Neural cell (in vitro differentiated cells): ENCODE results near the gene C11orf68. TPM values are rescaled to one million over a fixed set of nuclear protein-coding genes. Genes with fewer than 3 reads are reported as not detected.

Experiments
- H2AFZ ChIP-seq: fragments of 200-600, 300-800 bp; sonication (generic), shearing (Covaris generic); 2 replicates; pipeline ENCODE4 v1.6.0; 2014; ENCODE audit warnings: low read depth, mild to moderate bottlenecking, antibody characterized with exemption, low read length, moderate library complexity
- H3F3A ChIP-seq: fragments of 200-600 bp; shearing (Covaris generic); 2 replicates; pipeline ENCODE4 v1.6.1; 2016; ENCODE audit warnings: mild to moderate bottlenecking, moderate library complexity, mixed read lengths, antibody characterized with exemption, low read length; ENCODE audit not compliant: insufficient read depth, poor library complexity, severe bottlenecking
- H3K27ac ChIP-seq: fragments of 200-600, 300-800 bp; sonication (generic), shearing (Covaris generic); 2 replicates; pipeline ENCODE4 v1.5.1; 2014; ENCODE audit warnings: mild to moderate bottlenecking, low read length, moderate library complexity
- H3K27me3 ChIP-seq: fragments of 300-800, 200-600 bp; sonication (generic), shearing (Covaris generic); 2 replicates; pipeline ENCODE4 v1.6.0; 2014; ENCODE audit warnings: mild to moderate bottlenecking, low read depth, low read length, moderate library complexity; ENCODE audit not compliant: insufficient read depth
- H3K36me3 ChIP-seq: fragments of 300-800, 200-600 bp; sonication (generic), shearing (Covaris generic); 2 replicates; pipeline ENCODE4 v1.5.1; 2014; ENCODE audit warnings: mild to moderate bottlenecking, antibody characterized with exemption, low read length, moderate library complexity; ENCODE audit not compliant: insufficient read depth
- H3K4me2 ChIP-seq: fragments of 300-800, 200-600 bp; sonication (generic), shearing (Covaris generic); 2 replicates; pipeline ENCODE4 v1.6.0; 2014; ENCODE audit warnings: mild to moderate bottlenecking, low read length
- H3K4me3 ChIP-seq: fragments of 300-800, 200-600 bp; sonication (generic), shearing (Covaris generic); 2 replicates; pipeline ENCODE4 v1.5.1; 2014; ENCODE audit warnings: mild to moderate bottlenecking, low read length, moderate library complexity
- H3K79me2 ChIP-seq: fragments of 200-600 bp; shearing (Covaris generic); replicated peaks from 2 replicates; pipeline ENCODE4 v1.6.0; 2014; ENCODE audit warnings: mild to moderate bottlenecking, low read length, moderate library complexity; ENCODE audit not compliant: insufficient read depth
- H3K9ac ChIP-seq: fragments of 300-800, 200-600 bp; sonication (generic), shearing (Covaris generic); 2 replicates; pipeline ENCODE4 v1.6.1; 2016; ENCODE audit warnings: mild to moderate bottlenecking, low read length, mixed read lengths
- H3K9me2 ChIP-seq: fragments of 200-600 bp; shearing (Covaris generic); 2 replicates; pipeline ENCODE4 v1.6.1; 2016; ENCODE audit warnings: mild to moderate bottlenecking, low read length, mixed read lengths; ENCODE audit not compliant: insufficient read depth
- H3K9me3 ChIP-seq: fragments of 200-600, 300-800 bp; sonication (generic), shearing (Covaris generic); 2 replicates; pipeline ENCODE4 v1.6.1; 2016; ENCODE audit warnings: mild to moderate bottlenecking, mixed run types, low read length, moderate library complexity, mixed read lengths
- H4K20me1 ChIP-seq: fragments of 200-600 bp; shearing (Covaris generic); 2 replicates; pipeline ENCODE4 v1.6.1; 2016; ENCODE audit warnings: mild to moderate bottlenecking, mixed run types; ENCODE audit not compliant: insufficient read depth
- CTCF ChIP-seq: fragments of 450-650 bp; IDR thresholded peaks from 2 replicates; pipeline ENCODE4 v1.5.1; 2014; ENCODE audit warnings: antibody characterized with exemption, mild to moderate bottlenecking, moderate library complexity; ENCODE audit not compliant: poor library complexity, severe bottlenecking
- EP300 ChIP-seq: fragments of 450-650 bp; conservative IDR thresholded peaks from 2 replicates; pipeline ENCODE4 v1.6.1; 2014; ENCODE audit warnings: antibody characterized with exemption, mild to moderate bottlenecking, moderate library complexity; ENCODE audit not compliant: poor library complexity, severe bottlenecking
- EZH2 ChIP-seq: fragments of 200-600, 300-800 bp; shearing (Covaris generic), sonication (generic); IDR thresholded peaks from 2 replicates; pipeline ENCODE4 v1.6.1; 2014; ENCODE audit warnings: antibody characterized with exemption, low read length, borderline replicate concordance, mild to moderate bottlenecking; ENCODE audit not compliant: insufficient read depth, poor library complexity, severe bottlenecking
- MXI1 ChIP-seq: fragments of 450-650 bp; conservative IDR thresholded peaks from 2 replicates; pipeline ENCODE4 v1.6.1; 2014; ENCODE audit warnings: antibody characterized with exemption, mild to moderate bottlenecking; ENCODE audit not compliant: poor library complexity, severe bottlenecking
- POLR2AphosphoS5 ChIP-seq: IDR thresholded peaks from 2 replicates; pipeline ENCODE4 v1.6.1; 2012
- REST ChIP-seq: IDR thresholded peaks from 2 replicates; pipeline ENCODE4 v1.6.1; 2012; ENCODE audit warnings: borderline replicate concordance
- SMC3 ChIP-seq: fragments of 450-650 bp; conservative IDR thresholded peaks from 2 replicates; pipeline ENCODE4 v1.6.1; 2014; ENCODE audit warnings: antibody characterized with exemption, mild to moderate bottlenecking, moderate library complexity; ENCODE audit not compliant: poor library complexity
- TAF1 ChIP-seq: IDR thresholded peaks from 2 replicates; pipeline ENCODE4 v1.6.1; 2012; ENCODE audit warnings: low read depth
- polyA plus RNA-seq: library from polyadenylated mRNA; depleted of rRNA; stranded (reverse); fragments of >200 nt; gene quantifications from 2 replicates; pipeline ENCODE4 v1.2.3, GENCODE V29; 2014

C11orf68 gene
- polyA plus RNA-seq, 1 donor from 2014 or later: 13.3 TPM

GRCh38 chr11:65898656-65899355 lies 20.1 kb downstream of the C11orf68 start:
- H3K9ac ChIP-seq: no peak overlapping the region
- no peak overlapping the region for H2AFZ ChIP-seq

GRCh38 chr11:65897020-65897471 lies 21.8 kb downstream of the C11orf68 start:
- Histone ChIP-seq H3K4me2 (no peak overlapping the region), H4K20me1 (no peaks in the 10 kb centered on the region), H2AFZ (no peak overlapping the region), H3K4me3 (no peak overlapping the region), H3K9me3 (no peaks in the 10 kb centered on the region), H3K27me3 (peaks cover 46% of the 10 kb centered on the region), H3K9ac (no peak overlapping the region), H3F3A (no peaks in the 10 kb centered on the region), H3K36me3 (no peaks in the 10 kb centered on the region), H3K79me2 (no peaks in the 10 kb centered on the region), H3K9me2 (no peaks in the 10 kb centered on the region), H3K27ac (no peak overlapping the region)
- no peak for TF ChIP-seq REST
- no peak for TF ChIP-seq SMC3
- no peak for TF ChIP-seq TAF1
- TF ChIP-seq EP300: no peak
- TF ChIP-seq EZH2: no peak
- TF ChIP-seq CTCF: no peak
- TF ChIP-seq MXI1: no peak

More at GRCh38 chr11:65898656-65899355, 20.1 kb downstream of the C11orf68 start:
- H3K27ac ChIP-seq: no peak overlapping the region
- no peaks in the 10 kb centered on the region for H3K9me3 ChIP-seq
- H3K36me3 ChIP-seq: no peaks in the 10 kb centered on the region
- TF ChIP-seq EZH2 (peak; percentile 8), SMC3 (no peak), POLR2AphosphoS5 (no peak)
- H4K20me1 ChIP-seq: no peaks in the 10 kb centered on the region
- no peak overlapping the region for H3K4me3 ChIP-seq
- no peak overlapping the region for H3K4me2 ChIP-seq
- H3K9me2 ChIP-seq: no peaks in the 10 kb centered on the region
- peaks cover 60% of the 10 kb centered on the region for H3K27me3 ChIP-seq
- no peaks in the 10 kb centered on the region for H3K79me2 ChIP-seq
- no peaks in the 10 kb centered on the region for H3F3A ChIP-seq
